H1 (cell line): ENCODE results near the gene STAT3. TPM values are rescaled to one million over a fixed set of nuclear protein-coding genes. Genes with fewer than 3 reads are reported as not detected.

Experiments used
- CTCF ChIA-PET: fragments of 300-600 bp; sonication (Branson Sonifier 250); formaldehyde crosslinking; loops from one replicate; lab custom pipeline; 2021; ENCODE audit not compliant: partially characterized antibody; lab: Charles Lee
- POLR2A ChIA-PET: fragments of 300-600 bp; sonication (Branson Sonifier 250); formaldehyde crosslinking; loops from one replicate; lab custom pipeline; 2021; ENCODE audit warnings: inconsistent platforms; ENCODE audit not compliant: partially characterized antibody; lab: Charles Lee
- DNase-seq, 2 experiments: peaks; one replicate each; pipeline versions ENCODE4 v3.0.0 to v3.0.0-alpha.2; 2010 to 2022; ENCODE audit warnings: low spot score in 2 of 2, low read depth in 1 of 2, mixed read lengths in 1 of 2
- FAIRE-seq: peaks from 2 replicates; lab custom pipeline; 2011; peaks lifted over from hg19 to GRCh38; lab: Jason Lieb, UNC
- H2AFZ ChIP-seq: 2 replicates; pipeline ENCODE4 v1.8.1; 2012; ENCODE audit warnings: low read length, inconsistent platforms
- H2AK5ac ChIP-seq: 2 replicates; pipeline ENCODE4 v1.6.1; 2013; ENCODE audit warnings: low read depth, low read length
- H2BK120ac ChIP-seq: replicated peaks from 2 replicates; pipeline ENCODE3; 2013; ENCODE audit warnings: low read depth, low read length, inconsistent platforms
- H2BK12ac ChIP-seq: 2 replicates; pipeline ENCODE4 v1.6.1; 2013; ENCODE audit warnings: low read depth, low read length
- H2BK15ac ChIP-seq: 2 replicates; pipeline ENCODE4 v1.6.1; 2013; ENCODE audit warnings: low read length
- H2BK20ac ChIP-seq: 2 replicates; pipeline ENCODE4 v1.6.1; 2013; ENCODE audit warnings: low read length
- H2BK5ac ChIP-seq: 2 replicates; pipeline ENCODE4 v1.6.1; 2013; ENCODE audit warnings: low read depth, low read length
- H3K14ac ChIP-seq: 2 replicates; pipeline ENCODE4 v1.6.1; 2013; ENCODE audit warnings: inconsistent platforms; ENCODE audit not compliant: insufficient read length
- H3K18ac ChIP-seq: 2 replicates; pipeline ENCODE4 v1.6.1; 2013; ENCODE audit warnings: low read length; ENCODE audit errors: extremely low read depth
- H3K23ac ChIP-seq: 2 replicates; pipeline ENCODE4 v1.6.1; 2013; ENCODE audit warnings: inconsistent platforms; ENCODE audit not compliant: insufficient read length
- H3K23me2 ChIP-seq: 2 replicates; pipeline ENCODE4 v1.6.1; 2013; ENCODE audit warnings: low read depth, low read length
- H3K27ac ChIP-seq: 2 replicates; pipeline ENCODE4 v1.6.1; 2011; ENCODE audit warnings: low read depth, low read length, inconsistent platforms
- H3K27me3 ChIP-seq, 4 experiments: replicated peaks in 1 of 4; 1 replicate in 1 of 4; 2 replicates in 3 of 4; pipeline versions ENCODE4 v1.6.1 to v1.8.1; 2011 to 2013; ENCODE audit warnings: low read length in 3 of 4, mild to moderate bottlenecking in 3 of 4, inconsistent platforms in 2 of 4, mixed read lengths in 2 of 4, moderate library complexity in 1 of 4; ENCODE audit not compliant: control insufficient read depth in 3 of 4, insufficient read depth in 3 of 4; ENCODE audit errors: extremely low read depth in 1 of 4
- H3K36me3 ChIP-seq, 4 experiments: 2 replicates each; pipeline versions ENCODE4 v1.6.1 to v1.8.1; 2011 to 2013; ENCODE audit warnings: mild to moderate bottlenecking in 4 of 4, low read length in 3 of 4, moderate library complexity in 2 of 4, control low read depth in 1 of 4, inconsistent platforms in 1 of 4; ENCODE audit not compliant: insufficient read depth in 4 of 4, control insufficient read depth in 2 of 4
- H3K4ac ChIP-seq: replicated peaks from 2 replicates; pipeline ENCODE3; 2013; ENCODE audit warnings: low read length, low read depth, mixed read lengths, inconsistent platforms; ENCODE audit not compliant: insufficient read length
- H3K4me1 ChIP-seq, 4 experiments: replicated peaks in 1 of 4; 1 replicate in 1 of 4; 2 replicates in 3 of 4; pipeline versions ENCODE4 v1.6.1 to v1.8.1; 2011 to 2013; ENCODE audit warnings: low read length in 3 of 4, inconsistent platforms in 2 of 4, mixed read lengths in 1 of 4; ENCODE audit not compliant: insufficient read depth in 4 of 4, control insufficient read depth in 3 of 4
- H3K4me2 ChIP-seq, 2 experiments: 2 replicates each; pipeline versions ENCODE4 v1.6.1 to v1.8.1; 2011 to 2013; ENCODE audit warnings: low read depth in 2 of 2, low read length in 2 of 2, control low read depth in 1 of 2, inconsistent platforms in 1 of 2, mild to moderate bottlenecking in 1 of 2; ENCODE audit not compliant: insufficient read depth in 1 of 2
- H3K4me3 ChIP-seq, 4 experiments: fragments of 200-600, 300-600 bp in 1 of 4; sonication (generic), shearing (Covaris generic), sonication (Bioruptor Twin) in 1 of 4; 2 replicates each; pipeline versions ENCODE4 v1.5.1 to v1.8.1; 2011 to 2016; ENCODE audit warnings: low read length in 4 of 4, low read depth in 3 of 4, control low read depth in 2 of 4, inconsistent platforms in 2 of 4, mild to moderate bottlenecking in 2 of 4, mixed read lengths in 1 of 4, moderate library complexity in 1 of 4; ENCODE audit not compliant: insufficient read depth in 2 of 4; ENCODE audit errors: extremely low read depth in 1 of 4
- H3K56ac ChIP-seq: replicated peaks from 2 replicates; pipeline ENCODE3; 2013; ENCODE audit warnings: low read depth, mild to moderate bottlenecking, mixed read lengths, low read length, inconsistent platforms; ENCODE audit not compliant: insufficient read length
- H3K79me1 ChIP-seq: 2 replicates; pipeline ENCODE4 v1.6.1; 2013; ENCODE audit warnings: low read depth, low read length, control low read depth
- H3K79me2 ChIP-seq, 2 experiments: 2 replicates each; pipeline versions ENCODE4 v1.6.1 to v1.8.1; 2012 to 2013; ENCODE audit warnings: low read length in 2 of 2, mild to moderate bottlenecking in 2 of 2, inconsistent platforms in 1 of 2; ENCODE audit not compliant: insufficient read depth in 2 of 2, control insufficient read depth in 1 of 2
- H3K9ac ChIP-seq, 4 experiments: replicated peaks in 1 of 4; 1 replicate in 1 of 4; 2 replicates in 3 of 4; pipeline versions ENCODE4 v1.6.1 to v1.8.1; 2011 to 2013; ENCODE audit warnings: low read depth in 3 of 4, low read length in 3 of 4, control low read depth in 2 of 4, mild to moderate bottlenecking in 2 of 4, moderate library complexity in 2 of 4, inconsistent platforms in 1 of 4; ENCODE audit errors: extremely low read depth in 1 of 4
- H3K9me3 ChIP-seq, 2 experiments: 2 replicates each; pipeline versions ENCODE4 v1.6.1 to v1.8.1; 2012 to 2013; ENCODE audit warnings: mild to moderate bottlenecking in 2 of 2, moderate library complexity in 2 of 2, control low read depth in 1 of 2, inconsistent platforms in 1 of 2, low read depth in 1 of 2, low read length in 1 of 2, mixed read lengths in 1 of 2; ENCODE audit not compliant: insufficient read depth in 2 of 2
- H4K20me1 ChIP-seq, 2 experiments: replicated peaks in 1 of 2; 2 replicates each; pipeline versions ENCODE3 to v1.8.1; 2011 to 2013; ENCODE audit warnings: inconsistent platforms in 2 of 2, low read length in 2 of 2, mild to moderate bottlenecking in 1 of 2; ENCODE audit not compliant: insufficient read depth in 2 of 2, control insufficient read depth in 1 of 2
- H4K5ac ChIP-seq: 2 replicates; pipeline ENCODE4 v1.6.1; 2013; ENCODE audit warnings: low read length, low read depth, mixed read lengths, inconsistent platforms; ENCODE audit not compliant: insufficient read length
- H4K8ac ChIP-seq: 2 replicates; pipeline ENCODE4 v1.8.0; 2013; ENCODE audit warnings: mild to moderate bottlenecking, moderate library complexity, low read length, inconsistent platforms; ENCODE audit not compliant: insufficient read depth; ENCODE audit errors: extremely low read depth
- H4K91ac ChIP-seq: replicated peaks from 2 replicates; pipeline ENCODE3; 2013; ENCODE audit warnings: low read length, mixed read lengths, inconsistent platforms; ENCODE audit not compliant: insufficient read length
- BCL11A ChIP-seq, 2 experiments: IDR thresholded peaks; one replicate each; pipeline ENCODE4 v1.6.1; 2011; ENCODE audit warnings: low read depth in 2 of 2, low read length in 2 of 2, mild to moderate bottlenecking in 2 of 2
- GABPA ChIP-seq: IDR thresholded peaks from 2 replicates; pipeline ENCODE4 v1.6.1; 2011; ENCODE audit warnings: mild to moderate bottlenecking, low read length, moderate library complexity, borderline replicate concordance; ENCODE audit not compliant: insufficient read depth
- WGBS, 2 experiments: shearing (Covaris generic) in 1 of 2; methylation state at CpG; one replicate each; pipeline versions ENCODE4 v1.1.6 to v1.1.7; 2013 to 2015; ENCODE audit warnings: low lambda C conversion rate in 2 of 2, mixed read lengths in 2 of 2, inconsistent platforms in 1 of 2, low coverage in 1 of 2, missing lambda C conversion rate in 1 of 2; ENCODE audit not compliant: insufficient replicate concordance in 2 of 2, insufficient coverage in 1 of 2, insufficient read length in 1 of 2; ENCODE audit errors: extremely low coverage in 1 of 2, missing lambda C conversion rate in 1 of 2; 5-methylcytosine and 5-hydroxymethylcytosine counted together
- polyA plus RNA-seq, 7 experiments: library from polyadenylated mRNA; depleted of rRNA in 3 of 7; stranded (reverse) in 5 of 7; unstranded in 2 of 7; fragments of >200 nt in 5 of 7; fragments of 200-250 nt in 2 of 7; gene quantifications; 1 replicate in 5 of 7; 2 replicates in 1 of 7; 4 replicates in 1 of 7; pipeline versions ENCODE4 v1.2.1 to v1.2.3, GENCODE V29; 2011 to 2013; ENCODE audit warnings: missing spikeins in 2 of 7, mixed read lengths in 2 of 7
- total RNA-seq: library from RNA; stranded (reverse); fragmentation: NEBNext Ultra II Directional; extraction: Animal tissue kit (Norgen Biotek cat#: 25700); gene quantifications from 2 replicates; pipeline ENCODE4 v1.2.1, GENCODE V29; 2021

The STAT3 gene
- total and polyA plus RNA-seq, 2 of the 8 experiments (the other 6 are each of a cell fraction or from before 2014, with no cell fraction given): 38.4 to 94.1 TPM

DNA sequence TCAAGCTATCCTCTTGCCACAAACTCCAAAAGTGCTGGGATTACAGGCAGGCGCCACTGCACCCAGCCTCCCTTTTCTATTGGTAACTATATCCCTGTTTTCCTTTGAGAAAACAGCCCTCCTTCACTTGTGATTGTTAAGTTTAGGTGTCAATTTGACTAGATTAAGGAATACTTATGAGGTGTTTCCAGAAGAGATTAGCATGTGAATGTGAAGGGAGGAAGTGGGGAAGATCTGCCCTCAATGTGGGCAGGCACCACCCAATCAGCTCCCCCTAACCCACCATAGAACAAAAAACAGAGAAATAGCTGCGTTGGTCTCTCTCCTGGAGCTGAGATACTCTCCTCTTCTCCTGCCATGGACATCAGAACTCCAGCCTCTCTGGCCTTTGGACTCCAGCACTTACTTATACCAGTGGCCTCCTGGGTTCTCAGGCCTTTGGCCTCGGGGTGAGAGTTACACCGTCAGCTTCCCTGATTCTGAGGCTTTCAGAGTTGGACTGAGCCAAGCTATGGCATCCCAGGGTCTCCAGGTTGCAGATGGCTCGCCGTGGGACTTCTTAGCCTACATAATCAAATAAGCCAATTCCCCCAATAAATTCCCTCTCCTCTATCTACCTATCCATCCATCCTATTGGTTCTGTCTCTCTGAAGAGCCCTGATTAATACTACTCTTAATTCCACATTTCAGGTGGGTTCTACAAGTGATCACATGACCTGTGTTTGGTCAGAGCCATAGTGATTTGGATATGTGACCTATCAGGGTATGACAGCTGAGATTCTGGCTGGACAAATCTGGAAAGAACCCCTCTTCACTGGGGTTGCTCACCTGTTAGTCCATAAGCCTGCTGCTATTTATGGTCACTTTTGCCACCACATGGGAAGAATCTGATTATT, 12.0 kb upstream of the STAT3 start:
- H4K5ac ChIP-seq: peak overlapping the region; percentile 45
- no peaks in the 10 kb centered on the region for H3K79me2 ChIP-seq
- no peak for TF ChIP-seq BCL11A (IDR thresholded peaks at IDR 0.05; ENCODE audit: low read depth in 2 of 2, low read length in 2 of 2)
- TF ChIP-seq GABPA: no peak
- no peak overlapping the region for H3K4me3 ChIP-seq
- no peak overlapping the region for H3K14ac ChIP-seq
- H3K56ac ChIP-seq: no peak overlapping the region
- no peak overlapping the region for H2AK5ac ChIP-seq
- no peak overlapping the region for H4K91ac ChIP-seq
- peak overlapping the region; percentile 21; the same call in 1 of the 2 replicates for H3K27ac ChIP-seq
- no peaks in the 10 kb centered on the region for H3K23me2 ChIP-seq
- H3K4me2 ChIP-seq: peak overlapping the region in 1 of 2 experiments; percentile 41; a peak in 1 of 4 replicates
- peaks cover 0 to 8% (median 4%) of the 10 kb centered on the region in 4 experiments; a peak in 3 of 8 replicates for H3K36me3 ChIP-seq
- H3K27me3 ChIP-seq: no peaks in the 10 kb centered on the region
- peak overlapping the region; percentile 91 for H2BK120ac ChIP-seq
- no peak overlapping the region for H3K4ac ChIP-seq
- no peaks in the 10 kb centered on the region for H3K9me3 ChIP-seq
- POLR2A ChIA-PET: interaction anchor here (0.6 to 5.3 kb wide), 10 partner anchors 12 to 695 kb away, joined by 3 to 33 read pairs (median 3); partner anchors contain the start of genes CAVIN1 and STAT3
- H3K4me1 ChIP-seq: peaks cover 5 to 23% (median 12%) of the 10 kb centered on the region in 4 experiments
- CTCF ChIA-PET: interaction anchor here (0.8 to 23.6 kb wide), 5 partner anchors 9 to 293 kb away, joined by 3 to 542 read pairs (median 3); no protein-coding TSS in a partner anchor
- peak overlapping the region; percentile 22; the same call in 1 of the 2 replicates for H2BK5ac ChIP-seq
- FAIRE-seq (no peak), DNase-seq (no peak)
- H2AFZ ChIP-seq: no peak overlapping the region
- peak overlapping the region; percentile 72; the same call in 1 of the 2 replicates for H2BK20ac ChIP-seq
- 75% methylated on average over 6 of the region's 6 CpGs; no CpG with 5 or more reads in 1 of the 2 experiments for WGBS, 2 experiments
- H3K9ac ChIP-seq: no peak overlapping the region
- 0 out of 2 replicates have a peak overlapping the region, but pooled peaks have one; percentile 46 for H2BK15ac ChIP-seq
- no peaks in the 10 kb centered on the region for H3K79me1 ChIP-seq
- no peak overlapping the region; the same call in 1 of the 2 replicates for H4K8ac ChIP-seq
- H3K18ac ChIP-seq: peak overlapping the region; percentile 17
- no peaks in the 10 kb centered on the region for H4K20me1 ChIP-seq
- H3K23ac ChIP-seq: no peak overlapping the region
- peak overlapping the region; percentile 30; the same call in 1 of the 2 replicates for H2BK12ac ChIP-seq
